MV-4-11 (cell line): Measurements from ENCODE around the gene PPP1R13B.

Experiments
- DNase-seq: peaks from one replicate; lab custom pipeline; 2025; lab: John Stamatoyannopoulos, UW

Gene PPP1R13B

DNA sequence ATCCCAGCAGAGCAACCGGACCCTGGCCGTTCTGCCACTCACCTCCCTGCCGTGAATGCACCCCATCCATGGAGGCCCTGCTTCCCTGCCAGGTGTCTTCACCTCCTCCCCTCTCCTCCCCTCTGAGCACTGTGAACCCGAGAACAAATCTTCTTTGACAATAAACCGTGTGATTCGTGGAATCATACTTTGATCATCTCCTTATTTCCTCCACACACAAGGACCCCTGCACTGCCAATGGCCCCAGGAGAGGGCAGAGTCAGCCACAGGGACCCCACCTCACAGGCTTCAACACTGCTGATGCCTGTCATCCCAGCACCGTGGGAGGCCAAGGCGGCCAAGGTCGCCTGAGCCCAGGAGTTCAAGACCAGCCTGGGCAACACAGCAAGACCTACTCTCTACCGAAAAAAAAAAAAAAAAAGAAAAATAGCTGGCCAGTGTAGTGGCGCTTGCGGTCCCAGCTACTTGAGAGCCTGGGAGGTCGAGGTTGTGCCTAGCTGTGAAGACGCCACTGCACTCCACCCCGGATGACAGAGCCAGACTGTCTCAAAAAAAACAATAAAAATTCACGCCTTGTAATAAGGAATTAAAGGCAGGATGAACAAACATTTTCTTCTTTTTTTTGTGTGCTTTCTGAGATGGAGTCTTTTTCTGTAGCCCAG is 133.2 kb downstream of the PPP1R13B start:
- no peak for DNase-seq

DNA sequence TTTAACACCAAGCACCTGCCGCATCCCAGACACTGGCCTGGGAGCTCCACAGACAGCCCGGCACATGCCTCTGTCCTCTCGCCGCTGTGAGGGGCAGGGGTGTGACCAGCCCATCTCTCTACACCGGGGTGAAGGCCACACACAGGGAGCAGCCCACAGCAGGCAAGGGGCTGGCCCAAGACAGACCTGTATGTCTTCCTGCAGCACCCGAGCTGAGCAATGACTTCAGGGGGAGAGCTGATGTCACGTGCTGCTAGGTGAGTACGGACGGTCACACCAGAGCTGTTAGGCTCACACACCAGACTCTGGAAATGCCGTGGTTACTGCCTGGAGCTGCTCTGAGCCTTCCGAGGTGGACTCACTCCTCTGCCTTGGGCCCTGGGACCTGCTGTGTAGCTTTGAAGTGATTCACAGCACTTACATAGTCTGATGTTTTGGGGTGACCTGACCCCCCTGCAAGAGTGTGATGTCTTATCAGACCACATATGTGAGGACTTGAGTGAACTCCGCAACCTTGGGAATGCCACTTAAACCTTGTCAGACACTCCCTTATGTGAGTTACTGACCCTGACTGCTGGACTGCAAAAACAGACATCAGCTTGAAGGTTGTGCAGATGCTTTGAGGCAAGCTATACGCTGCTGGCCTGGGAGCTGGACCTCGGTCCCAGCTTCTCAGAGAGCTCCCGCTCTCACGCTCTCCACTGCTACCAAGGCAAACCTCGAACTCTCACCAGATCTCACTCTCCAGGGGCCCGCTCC is 133.9 kb downstream of the PPP1R13B start:
- no peak for DNase-seq

DNA sequence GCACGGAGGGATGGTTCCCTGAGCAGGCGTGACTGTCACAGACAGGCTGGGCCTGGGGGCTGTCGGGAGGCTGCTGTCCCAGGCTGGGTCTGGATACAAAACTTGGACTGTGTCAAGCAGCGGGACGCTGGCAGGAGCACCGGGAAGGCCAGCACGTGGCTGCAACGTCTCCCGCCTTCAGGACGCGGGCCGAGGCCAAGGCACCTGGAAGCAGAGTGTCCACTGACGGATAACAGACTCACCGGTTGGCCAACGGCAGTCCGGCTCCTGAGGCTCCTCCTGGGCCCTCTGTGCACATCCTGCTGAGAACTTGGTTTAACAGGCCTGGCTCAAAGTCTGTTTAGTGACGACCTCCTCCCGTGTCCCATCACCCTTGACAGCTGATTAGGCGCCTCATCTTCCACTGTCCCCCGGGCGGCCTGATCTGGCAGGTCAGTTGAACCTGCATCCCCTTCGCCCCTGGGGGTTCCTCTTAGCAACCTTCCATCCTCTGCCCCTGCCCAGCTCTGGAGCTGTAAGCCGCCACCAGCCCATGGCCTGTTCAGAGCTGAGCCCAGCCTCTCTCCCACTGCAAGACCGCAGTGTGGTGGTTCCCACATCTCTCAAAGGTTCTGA is 134.6 kb downstream of the PPP1R13B start:
- DNase-seq = no peak

DNA sequence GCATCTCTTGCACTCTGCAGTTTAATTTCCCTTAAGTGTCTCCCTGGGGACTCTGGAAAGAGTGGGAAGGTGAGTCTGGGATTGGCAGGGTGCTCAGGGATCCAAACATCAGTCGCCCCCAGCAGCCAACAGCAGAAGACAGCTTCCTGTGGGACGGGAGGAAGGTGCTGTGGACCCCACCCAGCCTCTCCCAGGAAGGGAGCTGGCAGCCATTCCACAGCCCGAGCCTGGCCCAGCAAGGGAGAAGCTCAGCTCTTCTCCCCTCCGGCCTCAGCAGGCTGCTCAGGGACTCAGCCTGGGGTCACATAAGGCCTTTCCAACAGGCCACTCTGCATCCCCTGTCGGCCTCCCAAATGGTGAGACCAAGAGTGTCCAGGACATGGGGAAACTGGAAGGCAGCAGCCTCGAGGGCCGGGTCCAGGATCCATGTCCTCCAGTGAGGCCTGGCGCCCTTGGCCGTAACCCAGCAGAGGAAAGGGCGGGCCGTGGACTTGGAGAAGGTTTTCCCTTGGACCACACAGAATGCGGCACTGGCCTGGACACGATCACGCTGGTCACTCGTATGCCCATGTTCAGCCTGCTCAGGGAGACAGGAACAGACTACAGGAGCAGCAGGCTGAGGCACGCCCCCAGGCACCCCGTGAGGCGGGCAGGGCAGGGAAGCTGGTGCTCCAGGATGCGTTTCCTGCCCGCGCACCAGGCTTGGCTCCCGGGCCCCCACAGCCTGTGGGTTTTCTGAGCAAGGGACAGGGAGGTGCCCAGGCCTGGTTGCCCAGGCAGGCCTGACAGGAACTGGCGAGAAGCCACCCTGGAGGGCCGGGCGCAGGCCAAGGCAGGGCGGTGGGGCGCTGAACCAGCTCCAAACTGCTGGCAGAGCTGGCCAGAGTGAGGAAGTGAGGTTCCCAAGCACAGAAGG is 135.6 kb downstream of the PPP1R13B start:
- DNase-seq = no peak

DNA sequence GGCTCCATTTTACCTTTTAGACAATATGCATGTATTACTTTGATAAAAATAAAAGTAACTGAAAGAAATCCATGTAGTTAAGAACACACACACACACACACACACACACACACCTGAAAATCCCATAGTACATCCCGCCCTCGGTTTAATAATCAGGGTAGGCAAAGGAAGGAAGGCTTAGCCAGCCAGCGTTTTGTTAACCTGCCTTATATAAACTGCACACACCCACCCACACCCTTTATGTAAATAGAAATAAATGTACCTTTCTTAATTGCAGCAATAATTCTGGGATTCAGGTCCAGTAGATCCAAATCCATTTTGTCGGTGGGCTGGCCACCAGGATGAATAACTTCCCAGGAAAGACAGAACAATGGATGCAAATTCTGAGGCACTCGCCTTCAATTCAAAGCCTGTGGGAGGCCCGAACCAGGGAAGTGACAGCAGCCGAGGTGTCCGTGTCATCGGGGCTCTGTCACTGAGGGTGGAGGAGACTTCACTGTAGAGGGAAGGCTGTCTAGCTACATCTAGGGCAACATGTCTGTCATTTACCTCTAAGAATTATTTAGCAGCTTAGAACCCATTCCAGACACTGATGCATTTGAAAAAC is 136.5 kb downstream of the PPP1R13B start:
- DNase-seq = no peak

DNA sequence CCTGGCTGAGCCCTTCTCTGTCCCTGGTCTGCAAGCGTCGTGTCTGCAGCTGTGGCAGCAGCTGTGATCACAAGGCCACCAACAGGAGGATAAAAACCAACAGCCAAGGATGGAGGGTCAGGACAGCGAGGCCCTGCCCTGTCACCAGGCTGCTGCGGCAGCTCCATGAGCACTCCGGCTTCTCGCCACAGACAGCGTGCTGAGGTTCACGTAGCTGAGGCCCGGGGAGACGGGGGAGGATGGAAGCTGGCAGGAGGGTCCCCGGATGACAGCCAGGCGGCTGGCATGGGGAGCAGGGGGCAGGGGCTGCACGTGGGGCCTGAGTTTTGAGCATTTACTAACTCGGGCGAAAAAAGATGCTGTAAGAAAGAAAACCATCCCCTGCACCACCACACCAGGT is 137.6 kb downstream of the PPP1R13B start:
- no peak for DNase-seq

DNA sequence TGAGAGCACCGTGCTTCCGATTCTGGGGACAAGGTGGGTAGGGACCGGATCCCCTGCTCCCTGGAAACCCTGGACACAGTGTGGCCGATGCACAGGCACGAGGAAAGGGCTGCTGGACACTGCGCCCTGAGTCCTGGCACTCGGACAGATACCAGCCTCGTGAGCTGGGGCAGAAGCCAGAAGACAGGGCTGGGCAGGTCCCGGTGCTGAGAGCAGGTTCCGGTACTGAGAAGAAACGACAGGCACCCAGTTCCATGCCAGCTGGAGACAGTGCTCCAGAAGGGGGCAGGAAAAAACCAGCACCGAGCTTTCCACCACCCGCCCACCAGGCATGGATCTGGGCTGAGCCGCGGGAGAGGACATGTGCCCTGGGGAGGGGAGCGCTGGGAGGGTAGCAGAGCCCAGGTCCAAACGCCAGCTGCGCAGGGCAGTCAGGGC is 138.6 kb downstream of the PPP1R13B start:
- DNase-seq = no peak

DNA sequence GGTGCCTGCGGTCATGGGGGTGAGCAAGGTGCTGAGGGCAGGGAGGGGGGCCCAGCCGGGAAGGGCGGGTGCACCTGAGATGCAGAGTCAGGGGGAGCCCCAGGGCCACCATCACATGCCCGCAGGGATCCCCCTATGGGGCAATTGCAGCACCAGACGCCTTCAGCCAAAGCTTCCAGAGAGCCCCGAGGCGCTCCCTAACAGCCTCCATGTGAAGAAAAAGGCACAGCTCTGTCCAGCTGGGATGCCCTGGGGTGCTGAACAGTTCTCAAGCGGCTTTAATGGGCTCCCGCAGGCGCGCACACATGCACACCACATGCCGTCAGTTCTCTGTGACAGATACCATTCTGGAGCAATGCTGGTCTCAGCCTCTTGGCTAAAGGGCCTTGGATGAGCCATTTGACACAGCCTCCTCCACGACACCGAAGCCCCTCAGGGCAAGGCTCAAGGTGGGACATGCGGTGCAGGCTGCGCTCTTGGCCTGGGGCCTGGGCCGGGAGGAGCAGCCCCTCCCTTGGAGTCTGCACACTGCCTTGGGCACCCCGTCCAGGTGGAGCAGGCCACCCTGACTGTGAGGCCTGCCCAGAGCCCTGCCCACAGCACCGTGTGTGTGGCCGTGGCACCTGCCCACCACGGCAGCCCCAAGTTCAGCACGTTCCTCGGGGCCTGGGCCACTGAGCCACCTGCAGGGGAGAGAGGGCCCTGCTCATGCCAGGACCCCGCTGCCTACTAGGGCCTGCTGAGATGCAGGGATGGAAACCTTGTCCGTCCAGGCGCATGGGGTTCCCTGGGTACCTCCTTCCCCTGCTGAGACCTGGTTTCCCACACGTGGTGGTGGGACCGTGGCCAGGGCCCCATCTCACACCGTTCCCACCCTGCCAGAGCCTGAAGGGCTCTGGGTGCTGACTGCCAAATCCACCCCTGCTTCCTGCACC is 139.8 kb downstream of the PPP1R13B start:
- no peak for DNase-seq

DNA sequence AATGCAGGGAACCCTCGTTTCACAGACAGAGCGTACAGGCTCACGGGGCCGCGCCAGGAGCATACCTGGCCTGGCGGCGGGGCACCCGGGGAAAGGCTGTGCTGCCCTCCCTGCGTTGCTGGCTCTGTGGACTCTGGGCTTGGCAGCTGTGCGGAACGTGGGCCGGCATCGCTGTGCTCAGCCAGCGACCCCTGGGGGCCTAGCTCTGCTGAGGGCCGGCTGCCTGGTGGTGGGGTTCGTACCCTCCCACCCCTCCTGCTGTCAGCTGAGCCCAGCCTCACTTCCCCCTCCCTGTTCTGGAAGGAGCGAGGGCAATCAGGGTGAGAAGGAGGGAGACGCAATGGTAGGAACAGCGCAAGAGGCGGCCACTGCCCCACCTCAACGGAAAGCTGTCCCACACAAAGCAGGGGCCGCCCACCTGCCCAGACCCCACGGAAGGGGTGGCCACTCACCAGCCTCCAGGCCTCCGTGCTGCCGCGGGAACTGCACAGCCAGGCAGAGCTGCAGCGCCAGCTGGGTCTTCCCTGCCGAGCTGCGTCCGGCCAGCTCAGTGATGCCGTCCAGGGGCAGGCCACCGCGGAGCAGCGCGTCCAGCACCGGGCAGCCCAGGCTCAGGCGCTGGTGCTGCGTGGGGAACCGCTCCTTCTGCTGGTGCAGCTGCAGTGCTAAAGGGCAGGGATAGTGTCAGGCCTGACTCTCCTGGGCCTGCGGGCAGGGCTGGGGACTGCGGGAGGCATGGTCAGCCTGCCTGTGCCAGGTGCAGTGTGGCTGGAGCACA is 140.6 kb downstream of the PPP1R13B start:
- DNase-seq = no peak

DNA sequence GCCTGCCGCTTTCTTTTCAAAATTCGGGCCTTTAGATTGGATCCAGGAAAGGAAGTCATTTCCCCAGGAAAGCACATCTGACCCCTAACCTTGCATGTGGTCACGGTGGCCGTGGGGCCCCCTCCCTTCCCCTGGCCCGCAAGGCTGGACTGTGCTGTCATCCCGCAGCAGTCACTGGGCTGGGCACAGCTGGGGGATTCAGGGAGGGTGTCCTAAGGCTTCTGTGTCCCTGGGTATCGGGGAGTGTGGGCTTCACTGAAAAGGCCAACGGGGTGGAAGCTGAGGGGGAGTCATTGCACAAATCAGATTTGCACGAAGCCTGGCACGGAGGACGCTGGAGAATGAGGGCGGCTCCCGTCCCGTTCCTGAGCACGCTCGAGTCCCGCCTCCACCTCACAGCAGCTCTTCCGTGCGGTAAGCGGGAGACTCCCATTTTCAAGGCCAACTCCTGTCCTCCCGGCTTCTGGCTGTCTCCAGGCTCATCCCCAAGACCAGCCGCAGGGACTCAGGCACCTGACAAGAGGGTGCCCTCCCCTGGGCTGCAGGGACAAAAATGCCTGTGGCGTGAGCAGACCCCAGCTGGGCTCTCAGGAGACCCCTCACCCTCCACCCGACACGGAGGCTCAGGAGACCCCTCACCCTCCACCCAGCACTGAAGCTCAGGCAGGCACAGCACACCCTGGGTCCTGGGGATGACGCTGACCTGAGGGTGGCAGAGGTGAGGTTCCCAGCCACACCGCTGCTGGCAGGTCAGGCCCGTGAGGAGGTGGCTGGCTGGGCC is 141.7 kb downstream of the PPP1R13B start:
- DNase-seq = no peak

DNA sequence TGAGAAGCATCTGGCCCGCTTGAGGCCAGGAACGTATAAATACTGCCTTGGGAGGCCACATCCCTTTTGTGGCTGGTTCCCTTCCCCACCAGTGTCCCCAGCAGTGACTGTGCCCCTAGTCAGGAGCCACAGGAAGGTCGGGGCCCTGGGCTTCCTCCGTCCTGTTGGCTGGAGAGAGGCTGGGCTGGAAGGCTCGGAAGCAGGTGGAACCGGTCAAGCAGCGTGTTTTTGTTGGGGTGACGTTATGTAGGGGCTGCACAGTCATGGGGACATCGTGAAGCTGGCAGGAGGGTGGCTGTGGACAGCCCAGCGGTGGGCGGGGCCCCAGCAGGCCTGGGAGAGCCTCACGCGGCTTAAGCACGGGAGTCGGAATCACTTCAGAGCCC is 142.3 kb downstream of the PPP1R13B start:
- peak; percentile 37 for DNase-seq

DNA sequence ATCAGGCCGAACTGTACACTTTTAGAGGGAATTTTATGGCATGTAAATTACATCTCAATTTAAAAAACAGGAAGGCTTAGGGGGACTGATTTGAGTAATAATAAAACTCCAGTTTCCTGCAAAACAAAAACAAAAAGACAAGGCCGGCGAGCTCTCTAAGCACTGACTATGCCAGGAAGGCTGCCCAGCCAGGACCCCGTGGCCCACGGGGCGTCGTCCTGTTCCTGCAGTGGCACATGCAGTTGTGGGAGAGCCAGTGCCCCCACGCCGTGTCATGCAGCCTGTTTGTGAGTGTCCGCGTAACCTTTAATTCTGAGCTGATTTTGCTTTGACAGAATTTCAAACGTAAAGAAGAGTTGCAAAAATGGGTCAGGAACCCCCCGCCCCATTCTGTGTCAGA is 142.7 kb downstream of the PPP1R13B start:
- DNase-seq = no peak

DNA sequence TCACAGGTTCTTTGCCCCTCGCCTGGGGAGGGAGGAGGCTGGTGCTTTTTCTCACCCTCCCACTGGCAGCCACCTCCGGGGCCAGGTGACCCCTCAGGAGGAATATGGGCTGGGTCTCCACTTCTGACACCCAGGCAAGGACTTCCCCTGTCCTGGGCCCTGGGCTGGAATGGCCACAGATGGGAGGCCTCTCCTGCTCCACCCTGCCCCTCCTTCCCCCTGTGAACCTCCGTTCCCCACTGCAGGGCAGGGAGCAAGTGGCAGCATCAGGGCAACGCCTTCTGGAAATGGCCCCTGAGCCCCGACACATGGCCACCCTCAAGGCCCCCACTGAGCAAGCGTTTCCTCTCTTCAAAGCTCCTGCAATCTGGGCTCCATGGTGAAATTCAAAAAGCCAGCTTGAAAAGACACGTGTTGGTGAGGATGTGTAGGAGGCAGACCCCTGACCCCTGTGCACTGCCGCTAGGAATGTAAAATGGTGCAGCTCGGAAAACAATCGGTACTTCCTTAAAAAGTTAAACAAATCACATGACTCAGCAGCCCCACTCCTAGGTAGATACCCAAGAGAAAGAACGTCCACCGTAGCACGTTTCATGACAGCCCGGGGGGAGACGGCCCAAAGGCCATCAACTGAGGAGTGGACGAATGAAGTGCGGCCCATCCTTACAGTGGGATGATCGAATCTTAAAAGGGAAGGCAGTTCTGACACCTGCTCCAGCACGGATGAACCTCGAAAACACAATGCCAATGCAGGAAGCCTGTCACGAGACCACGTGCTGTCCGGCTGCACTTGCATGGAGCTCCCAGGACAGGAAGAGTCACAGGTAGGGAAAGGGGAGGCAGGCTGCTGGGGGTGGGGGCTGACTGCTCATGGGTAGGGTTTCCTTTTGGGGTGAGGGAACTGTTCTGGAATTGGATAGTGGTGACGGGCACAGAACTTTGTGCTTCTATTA is 143.7 kb downstream of the PPP1R13B start:
- DNase-seq = no peak

DNA sequence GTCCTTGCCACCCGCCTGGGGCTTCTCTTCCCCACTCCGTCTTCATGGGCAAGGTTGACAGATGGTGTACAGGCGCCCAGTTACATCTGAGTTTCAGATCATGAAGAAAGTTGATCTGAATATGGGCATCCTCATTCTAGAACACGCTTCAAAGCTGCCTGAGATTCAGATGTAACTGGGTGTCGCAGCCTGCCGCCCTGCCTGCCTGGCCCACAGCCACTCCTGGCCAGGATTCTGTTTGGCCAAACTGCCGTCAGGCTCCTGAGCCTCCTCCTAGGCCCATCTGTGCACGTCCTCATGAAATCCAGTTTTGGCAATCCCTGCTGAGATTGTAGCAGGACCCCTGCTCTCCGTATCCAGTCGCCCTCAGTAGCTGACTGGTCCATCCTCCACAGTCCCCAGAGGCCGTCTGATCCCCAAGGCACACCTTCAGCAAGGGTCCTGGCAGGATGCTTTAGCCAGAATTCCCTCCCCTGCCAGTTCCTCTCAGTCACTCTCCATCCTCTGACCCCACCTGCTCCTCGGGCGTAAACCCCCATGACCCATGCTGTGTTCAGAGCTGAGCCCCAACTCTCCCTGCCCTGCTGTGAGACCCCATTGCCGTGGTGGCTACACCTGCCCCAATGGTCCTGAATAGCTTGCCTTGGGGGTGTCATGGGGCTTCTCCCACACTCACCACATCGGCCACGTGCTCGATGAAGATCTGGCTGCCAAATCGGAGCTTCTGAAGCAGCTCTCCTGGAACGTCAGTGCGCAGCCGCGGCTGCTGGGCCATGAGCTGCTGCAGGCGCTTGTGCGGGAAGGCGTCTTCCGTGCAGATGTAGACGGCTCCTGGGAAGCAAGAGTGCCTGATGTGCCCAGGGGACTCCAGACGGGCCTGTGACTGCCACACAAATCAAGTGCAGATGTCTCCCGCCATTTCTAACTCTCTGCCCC is 144.6 kb downstream of the PPP1R13B start:
- no peak for DNase-seq

DNA sequence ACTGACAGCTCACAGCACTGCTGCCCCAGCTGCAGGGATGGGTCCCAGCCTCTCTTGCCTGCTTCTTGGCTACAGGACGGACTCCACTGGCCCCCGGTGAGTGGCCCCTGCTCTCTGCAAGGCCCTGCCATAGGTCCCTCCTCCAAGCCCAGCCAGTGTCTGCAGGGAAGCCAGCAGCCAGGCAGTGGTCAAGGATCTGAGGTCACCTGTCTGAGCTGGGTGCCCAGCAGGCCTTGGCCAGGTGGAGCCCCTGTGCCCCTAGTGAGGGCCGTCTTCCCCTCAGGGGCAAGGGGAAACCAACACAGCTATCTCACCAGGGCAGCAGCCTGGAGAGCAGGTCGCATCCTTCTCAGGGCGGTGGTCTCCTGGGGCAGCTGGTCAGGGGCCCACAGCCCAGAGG is 145.3 kb downstream of the PPP1R13B start:
- DNase-seq = no peak

DNA sequence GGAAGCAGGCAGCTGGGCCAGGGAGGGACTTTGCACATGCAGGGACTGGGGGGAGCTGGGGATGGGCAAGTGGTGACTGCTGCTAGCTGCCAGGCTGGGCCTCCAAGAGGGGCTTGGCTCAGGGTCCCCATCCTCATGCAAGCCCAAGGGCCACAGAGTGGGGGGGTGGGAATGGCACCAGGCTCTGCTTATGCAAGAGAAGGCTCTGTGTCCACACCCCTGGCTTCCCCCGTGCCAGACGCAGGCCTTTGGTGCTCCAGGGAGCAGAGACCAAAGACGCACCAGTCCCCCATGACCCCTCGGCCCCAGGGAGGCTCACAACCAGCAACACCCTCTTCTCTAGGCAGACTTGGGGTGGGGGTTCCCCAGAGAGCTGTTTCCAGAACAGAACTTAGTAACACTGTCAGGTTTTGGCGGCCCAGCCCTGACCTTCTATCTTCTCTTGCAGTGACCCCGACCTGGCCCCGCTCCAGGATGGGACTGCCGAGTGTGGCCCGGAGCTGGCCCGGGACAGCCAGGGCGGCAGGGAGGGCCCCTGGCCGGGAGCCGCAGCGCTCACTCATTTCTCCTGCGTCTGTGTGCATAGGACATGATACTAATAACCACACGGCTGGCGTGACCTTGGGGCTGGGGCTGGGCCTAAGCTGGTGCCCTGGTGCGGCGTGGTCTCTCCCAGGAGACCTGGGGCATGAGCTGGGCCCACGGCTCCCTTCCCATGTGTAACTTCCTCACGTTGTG is 146.5 kb downstream of the PPP1R13B start:
- DNase-seq = no peak
